GM18861 (cell line): ENCODE data around the gene CACNA1D.

Experiments used
- ATAC-seq: cut with Tn5 transposase; IDR thresholded peaks from one replicate; pipeline ENCODE4 v1.9.1; 2021; ENCODE audit not compliant: unreplicated experiment

The CACNA1D gene

GRCh38 chr3:53775834-53776251 lies 281.4 kb downstream of the CACNA1D start:
- no peak for ATAC-seq

DNA sequence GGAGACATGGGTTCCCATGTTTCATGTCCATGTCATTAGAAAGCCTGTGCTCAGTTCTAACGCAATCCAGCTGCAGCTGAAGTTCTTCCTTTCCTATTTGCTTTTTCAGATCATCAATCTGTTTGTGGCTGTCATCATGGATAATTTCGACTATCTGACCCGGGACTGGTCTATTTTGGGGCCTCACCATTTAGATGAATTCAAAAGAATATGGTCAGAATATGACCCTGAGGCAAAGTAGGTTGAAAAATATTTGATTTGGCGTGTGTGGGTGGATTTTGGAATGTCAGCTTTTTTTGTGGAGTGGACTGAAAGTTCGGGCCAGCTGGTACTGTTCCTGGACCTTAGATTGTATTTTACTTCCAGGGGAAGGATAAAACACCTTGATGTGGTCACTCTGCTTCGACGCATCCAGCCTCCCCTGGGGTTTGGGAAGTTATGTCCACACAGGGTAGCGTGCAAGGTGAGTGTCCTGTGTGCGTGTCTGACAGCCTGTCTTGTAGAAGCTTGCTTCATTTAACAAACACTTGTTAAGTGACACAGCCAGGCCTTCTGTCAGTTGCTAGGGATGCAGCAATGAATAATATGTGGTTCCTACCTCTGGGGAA lies 282.2 kb downstream of the CACNA1D start:
- no peak for ATAC-seq

- no peak for ATAC-seq
These were observed 283.1 kb downstream of the CACNA1D start for GRCh38 chr3:53777468-53777867.

- no peak for ATAC-seq
These were observed 283.7 kb downstream of the CACNA1D start for GRCh38 chr3:53778153-53778552.

GRCh38 chr3:53780171-53780570 lies 285.8 kb downstream of the CACNA1D start:
- ATAC-seq = no peak

DNA sequence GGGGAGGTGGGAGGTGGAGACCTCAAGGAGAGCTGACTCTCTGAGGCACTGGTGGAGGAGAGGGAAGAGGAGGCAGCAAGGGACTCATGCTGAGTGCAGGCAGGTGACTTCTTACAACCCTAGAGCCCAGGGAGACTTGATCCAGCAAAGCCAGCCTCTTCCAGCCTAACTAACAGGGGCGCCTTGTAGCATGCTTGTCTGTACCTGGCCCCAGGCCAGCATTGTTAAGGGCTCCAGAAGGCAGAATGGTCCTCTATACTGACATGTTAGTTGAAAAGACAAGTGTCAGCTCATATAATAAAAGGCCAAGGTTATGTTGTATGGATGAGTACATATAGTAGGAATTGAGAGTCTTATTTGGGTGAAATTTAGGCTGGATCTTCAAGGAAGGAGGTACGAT lies 286.4 kb downstream of the CACNA1D start:
- no peak for ATAC-seq

GRCh38 chr3:53787016-53787415 lies 292.6 kb downstream of the CACNA1D start:
- ATAC-seq = no peak

GRCh38 chr3:53788038-53788437 lies 293.6 kb downstream of the CACNA1D start:
- no peak for ATAC-seq

DNA sequence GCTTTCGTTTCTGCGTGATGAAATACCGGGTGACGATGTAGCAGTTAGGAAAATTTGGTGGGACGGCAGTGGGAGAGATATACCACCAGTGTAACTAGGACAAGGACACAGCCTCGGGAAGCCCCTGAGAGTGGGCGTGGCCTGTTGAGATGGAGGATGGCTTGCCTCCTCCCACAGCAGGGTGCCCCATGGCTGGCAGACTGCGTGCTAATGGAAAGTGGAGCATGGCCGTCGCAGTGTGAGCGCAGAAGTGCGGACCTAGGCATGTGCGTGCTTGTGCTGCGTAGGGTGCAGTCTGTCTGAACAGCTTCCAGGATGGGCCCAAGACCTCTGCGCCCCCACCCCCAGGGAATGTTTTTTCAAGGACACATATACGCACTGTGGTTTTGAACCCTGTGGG lies 295.0 kb downstream of the CACNA1D start:
- no peak for ATAC-seq

- ATAC-seq = no peak
These were observed 296.1 kb downstream of the CACNA1D start for GRCh38 chr3:53790470-53790869.

DNA sequence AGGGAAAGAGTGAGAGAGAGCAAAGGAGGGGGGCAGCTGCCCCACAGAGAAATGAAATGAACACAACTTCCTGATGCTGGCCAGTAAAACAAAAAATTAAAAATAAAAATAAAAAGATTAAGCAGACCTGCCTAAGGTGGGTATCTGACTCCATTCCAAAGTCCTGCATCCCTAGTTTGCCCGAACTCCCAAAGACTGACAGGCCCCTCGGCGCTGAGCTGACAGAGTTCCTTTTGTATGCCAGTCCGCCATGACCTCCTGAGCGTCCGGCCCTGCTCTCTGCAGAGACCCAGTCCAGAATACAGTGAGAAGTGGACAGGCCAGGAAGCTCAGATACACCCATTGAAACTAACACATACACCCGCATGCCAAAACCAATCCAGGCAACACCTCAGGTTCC lies 296.9 kb downstream of the CACNA1D start:
- no peak for ATAC-seq

DNA sequence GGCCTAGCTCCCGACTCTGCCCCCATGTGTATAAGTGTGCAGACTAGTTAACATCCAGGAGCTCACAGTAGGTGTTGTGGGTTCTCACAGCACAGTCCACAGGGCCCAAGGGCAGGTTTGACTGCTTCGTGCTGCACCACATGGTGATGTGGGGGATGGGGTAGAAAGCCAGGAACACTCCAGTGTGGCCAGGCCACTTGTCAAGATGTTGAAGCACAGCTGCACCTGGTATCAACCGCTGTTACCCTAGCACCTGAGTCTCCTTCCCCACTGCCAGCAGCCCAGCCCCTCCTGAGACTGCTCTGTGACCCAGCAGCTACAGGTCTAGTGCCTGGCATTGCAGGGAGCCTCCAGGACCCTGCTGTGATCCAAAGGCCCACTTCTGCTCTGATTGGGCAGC lies 298.5 kb downstream of the CACNA1D start:
- ATAC-seq = no peak

- ATAC-seq = no peak
These were observed 300.2 kb downstream of the CACNA1D start for GRCh38 chr3:53794597-53794996.

GRCh38 chr3:53795176-53795575 lies 300.8 kb downstream of the CACNA1D start:
- ATAC-seq = no peak

DNA sequence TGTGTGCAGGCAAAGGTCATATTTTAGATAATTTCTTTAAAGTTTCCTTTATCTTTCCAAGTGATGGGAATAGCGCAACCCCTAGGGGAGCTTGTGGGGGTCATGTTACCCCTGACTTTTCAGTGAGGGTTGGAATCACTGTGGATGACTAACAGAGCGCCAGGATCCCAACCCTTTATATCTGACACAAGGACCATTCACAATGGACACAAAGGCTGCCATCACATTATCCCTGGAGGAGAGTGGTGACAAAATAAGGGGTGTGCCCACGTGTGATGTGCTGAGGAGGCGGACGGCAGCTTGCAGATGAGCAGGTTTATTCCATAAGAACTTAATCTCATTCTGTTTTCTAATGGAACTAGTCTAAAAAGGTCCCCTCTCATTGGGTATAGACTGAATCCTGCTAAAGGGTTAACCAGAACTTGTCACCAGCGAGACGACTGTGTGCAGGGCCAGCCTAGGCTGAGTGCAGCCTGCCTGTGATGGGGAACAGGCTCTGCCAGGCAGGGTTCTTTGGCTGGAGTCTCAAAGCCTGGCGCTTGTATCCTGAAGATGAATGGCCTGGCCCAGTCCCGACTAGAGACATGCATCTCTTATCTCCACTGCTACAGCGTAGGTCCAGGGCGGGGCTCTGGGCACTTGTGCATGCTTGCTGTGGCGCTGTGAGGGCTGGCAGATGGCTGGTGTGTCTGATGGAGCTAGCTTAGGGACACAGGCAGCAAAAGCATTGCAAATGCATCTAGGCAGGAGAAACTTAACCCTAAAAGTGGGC lies 301.6 kb downstream of the CACNA1D start:
- ATAC-seq = no peak

DNA sequence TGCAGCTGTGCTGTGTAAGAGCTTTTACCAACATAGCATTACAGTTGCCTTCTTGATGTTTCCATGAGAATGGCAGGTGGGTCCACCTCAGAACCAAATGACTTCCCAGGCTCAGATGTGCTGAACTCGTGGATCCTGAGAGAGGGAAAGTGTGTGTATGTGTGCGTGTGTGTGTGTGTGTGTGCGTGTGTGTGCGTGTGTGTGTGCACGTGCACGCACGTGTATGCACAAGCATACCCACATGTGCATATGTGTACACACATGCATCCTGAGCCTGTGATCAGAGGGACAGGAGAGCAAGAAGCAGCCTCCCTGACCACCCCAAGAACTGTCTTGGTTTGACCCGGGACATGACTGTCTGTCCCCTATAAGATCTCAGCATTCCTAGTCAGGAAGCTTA lies 303.7 kb downstream of the CACNA1D start:
- ATAC-seq = no peak

GRCh38 chr3:53799338-53799865 lies 305.0 kb downstream of the CACNA1D start:
- ATAC-seq = no peak

DNA sequence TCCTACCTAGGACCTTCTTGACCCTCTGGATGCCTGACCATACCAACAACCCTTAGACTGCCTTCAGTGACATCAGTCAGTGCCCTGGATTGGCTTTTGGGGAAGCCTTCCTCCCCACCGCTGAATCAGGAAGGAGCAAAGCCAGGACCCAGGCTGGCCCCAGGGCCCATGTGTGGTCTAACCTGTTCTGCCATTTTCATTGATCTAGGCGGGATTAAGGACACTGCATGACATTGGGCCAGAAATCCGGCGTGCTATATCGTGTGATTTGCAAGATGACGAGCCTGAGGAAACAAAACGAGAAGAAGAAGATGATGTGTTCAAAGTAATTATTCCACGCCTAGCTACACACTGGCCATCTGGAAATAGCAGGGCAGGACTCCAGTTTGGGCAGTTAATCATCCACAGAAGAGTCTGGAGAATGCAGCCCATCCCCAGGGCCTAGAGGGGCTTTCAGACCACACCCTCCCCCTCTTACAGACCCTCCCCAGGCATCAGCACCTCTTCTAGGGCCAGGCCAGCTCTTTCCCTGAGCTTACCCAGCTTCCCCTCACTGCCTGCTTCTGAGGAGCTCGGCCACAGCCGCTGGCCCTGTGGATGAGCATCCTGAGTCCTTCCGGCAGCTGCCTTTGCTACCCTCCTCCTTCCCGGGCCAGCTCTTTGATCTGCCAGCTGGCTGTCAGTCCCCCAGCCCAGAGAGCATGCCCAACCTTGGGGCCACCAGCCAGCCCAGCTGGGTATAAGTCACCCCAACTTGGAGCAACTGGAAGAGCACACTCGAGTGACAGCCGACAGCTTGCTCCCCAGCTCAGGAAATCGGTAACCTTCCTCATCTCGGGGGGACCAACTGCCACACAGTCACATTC lies 305.9 kb downstream of the CACNA1D start:
- no peak for ATAC-seq

DNA sequence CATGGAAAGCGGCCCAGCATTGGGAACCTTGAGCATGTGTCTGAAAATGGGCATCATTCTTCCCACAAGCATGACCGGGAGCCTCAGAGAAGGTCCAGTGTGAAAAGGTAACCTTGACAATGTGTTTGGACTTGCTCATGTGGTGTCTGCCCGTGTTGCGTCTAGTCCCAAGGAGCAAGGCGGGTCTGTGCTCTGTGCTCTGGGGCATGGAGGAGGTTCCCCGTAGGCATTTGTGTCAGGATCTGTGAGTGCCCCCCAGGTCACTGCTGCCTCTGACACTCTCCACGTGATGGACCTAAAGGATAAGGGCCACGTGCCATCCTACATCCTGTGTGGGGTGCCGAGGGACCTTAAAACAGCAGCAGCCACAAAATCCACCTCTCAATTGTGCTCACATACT lies 306.9 kb downstream of the CACNA1D start:
- no peak for ATAC-seq

DNA sequence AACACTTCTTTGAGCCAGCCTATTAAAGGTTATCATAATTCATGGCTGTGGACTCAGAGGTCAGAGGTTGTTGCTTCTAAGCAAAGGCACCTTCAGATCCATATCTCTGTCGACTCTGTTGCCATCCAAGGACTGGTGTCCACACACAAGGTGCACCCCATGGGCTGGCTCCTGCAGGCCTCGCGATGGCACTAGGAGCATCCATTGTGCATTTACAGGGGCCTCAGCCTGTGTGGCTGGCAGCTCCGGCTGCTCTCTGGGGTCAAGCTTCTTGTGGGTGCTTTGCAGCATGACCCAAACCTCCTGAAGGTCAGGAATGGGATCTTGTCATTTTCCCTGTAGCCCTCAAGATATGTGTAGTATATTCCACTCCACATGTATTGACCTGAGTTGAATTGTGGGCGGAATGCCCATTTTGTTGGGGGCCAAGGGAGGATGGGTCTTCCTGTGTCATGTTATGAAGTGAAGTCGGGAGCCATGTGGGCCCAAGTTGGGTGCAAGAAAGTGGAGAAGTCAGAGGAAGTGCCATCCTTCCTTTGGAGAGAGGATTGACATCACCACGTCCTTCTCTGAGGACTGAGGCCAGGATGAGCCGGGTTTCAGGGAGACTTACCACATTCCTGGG lies 308.0 kb downstream of the CACNA1D start:
- ATAC-seq = no peak
